Cardiac fibroblast (primary cell): ENCODE measurements around the gene ABCA10.

Experiments used
- DNase-seq, 2 donors: peaks; one replicate each; pipeline versions ENCODE4 v3.0.0 to v3.0.0-alpha.2; 2010; ENCODE audit warnings: low read depth in 2 of 2
- H3K4me3 ChIP-seq, 2 donors: replicated peaks in 1 of 2; 1 replicate in 1 of 2; 2 replicates in 1 of 2; pipeline ENCODE4 v1.5.1; 2011; ENCODE audit warnings: low read depth in 2 of 2, low read length in 2 of 2, mild to moderate bottlenecking in 2 of 2, moderate library complexity in 1 of 2
- TF ChIP-seq, protein P1 (sequence below): IDR thresholded peaks from one replicate; pipeline ENCODE4 v1.5.1; 2011; ENCODE audit warnings: low read depth, mild to moderate bottlenecking, low read length, inconsistent platforms

ABCA10 gene

DNA sequence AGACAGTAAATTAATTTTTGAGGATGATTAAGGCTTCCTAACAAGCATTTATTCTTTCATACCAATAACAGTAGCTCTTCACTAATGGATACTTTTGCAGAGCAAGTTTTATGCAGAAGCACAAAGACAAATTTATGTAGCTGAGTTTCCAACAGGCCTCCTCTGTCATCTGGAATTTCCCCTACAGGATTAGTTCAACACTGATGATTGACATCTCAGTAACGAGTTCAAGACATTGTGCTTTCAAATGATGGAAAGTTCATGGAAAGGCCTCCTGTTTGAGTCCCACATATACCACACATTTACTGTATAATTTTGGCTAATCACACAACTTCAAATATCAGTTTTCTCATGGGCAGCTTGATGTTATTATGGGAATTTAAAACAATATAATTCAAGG is 40.6 kb downstream of the ABCA10 start:
- no peak overlapping the region for H3K4me3 ChIP-seq
- no peak for DNase-seq
- TF ChIP-seq, protein P1, sequence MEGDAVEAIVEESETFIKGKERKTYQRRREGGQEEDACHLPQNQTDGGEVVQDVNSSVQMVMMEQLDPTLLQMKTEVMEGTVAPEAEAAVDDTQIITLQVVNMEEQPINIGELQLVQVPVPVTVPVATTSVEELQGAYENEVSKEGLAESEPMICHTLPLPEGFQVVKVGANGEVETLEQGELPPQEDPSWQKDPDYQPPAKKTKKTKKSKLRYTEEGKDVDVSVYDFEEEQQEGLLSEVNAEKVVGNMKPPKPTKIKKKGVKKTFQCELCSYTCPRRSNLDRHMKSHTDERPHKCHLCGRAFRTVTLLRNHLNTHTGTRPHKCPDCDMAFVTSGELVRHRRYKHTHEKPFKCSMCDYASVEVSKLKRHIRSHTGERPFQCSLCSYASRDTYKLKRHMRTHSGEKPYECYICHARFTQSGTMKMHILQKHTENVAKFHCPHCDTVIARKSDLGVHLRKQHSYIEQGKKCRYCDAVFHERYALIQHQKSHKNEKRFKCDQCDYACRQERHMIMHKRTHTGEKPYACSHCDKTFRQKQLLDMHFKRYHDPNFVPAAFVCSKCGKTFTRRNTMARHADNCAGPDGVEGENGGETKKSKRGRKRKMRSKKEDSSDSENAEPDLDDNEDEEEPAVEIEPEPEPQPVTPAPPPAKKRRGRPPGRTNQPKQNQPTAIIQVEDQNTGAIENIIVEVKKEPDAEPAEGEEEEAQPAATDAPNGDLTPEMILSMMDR: no peak

- TF ChIP-seq, protein P1: no peak
- no peak overlapping the region for H3K4me3 ChIP-seq
Observed at GRCh38 chr17:69187294-69187693, 41.3 kb downstream of the ABCA10 start.

GRCh38 chr17:69179227-69179952 is 49.2 kb downstream of the ABCA10 start:
- peak; percentile 67 to 82 for DNase-seq
- TF ChIP-seq, protein P1: no peak
- no peak overlapping the region for H3K4me3 ChIP-seq

More at GRCh38 chr17:69187294-69187693, 41.3 kb downstream of the ABCA10 start:
- no peak for DNase-seq

- TF ChIP-seq, protein P1: no peak
- no peak overlapping the region for H3K4me3 ChIP-seq
- peak in 1 of 2 donors; percentile 32 for DNase-seq
Observed at GRCh38 chr17:69176457-69176795, 52.2 kb downstream of the ABCA10 start.

GRCh38 chr17:69175625-69176456 is 52.8 kb downstream of the ABCA10 start:
- TF ChIP-seq, protein P1: no peak
- peak; percentile 80 to 96 for DNase-seq
- H3K4me3 ChIP-seq: no peak overlapping the region

DNA sequence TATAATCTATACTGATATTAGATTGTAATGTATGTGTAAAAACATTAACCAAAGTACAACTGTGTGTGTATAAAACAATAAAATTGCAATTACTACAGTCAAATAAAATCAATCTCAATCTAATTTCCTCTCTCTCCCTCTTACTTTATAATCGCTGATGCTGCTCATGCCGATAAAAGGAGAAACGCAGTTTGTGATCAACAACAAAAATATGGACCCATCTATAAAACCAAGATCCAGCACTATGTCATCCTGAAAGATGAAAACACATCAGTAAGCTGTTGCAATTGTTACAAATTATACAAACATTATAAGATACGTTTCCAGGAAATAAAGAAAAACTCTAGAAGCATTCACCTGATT is 53.4 kb downstream of the ABCA10 start:
- H3K4me3 ChIP-seq: no peak overlapping the region
- TF ChIP-seq, protein P1: no peak
- DNase-seq: no peak
